ENCODE results near the gene TEKT5. TPM values are rescaled to one million over a fixed set of nuclear protein-coding genes. Genes with fewer than 3 reads are reported as not detected.

TEKT5 gene
- total RNA-seq, 1 experiment from 2014 or later = 1.4 TPM

DNA sequence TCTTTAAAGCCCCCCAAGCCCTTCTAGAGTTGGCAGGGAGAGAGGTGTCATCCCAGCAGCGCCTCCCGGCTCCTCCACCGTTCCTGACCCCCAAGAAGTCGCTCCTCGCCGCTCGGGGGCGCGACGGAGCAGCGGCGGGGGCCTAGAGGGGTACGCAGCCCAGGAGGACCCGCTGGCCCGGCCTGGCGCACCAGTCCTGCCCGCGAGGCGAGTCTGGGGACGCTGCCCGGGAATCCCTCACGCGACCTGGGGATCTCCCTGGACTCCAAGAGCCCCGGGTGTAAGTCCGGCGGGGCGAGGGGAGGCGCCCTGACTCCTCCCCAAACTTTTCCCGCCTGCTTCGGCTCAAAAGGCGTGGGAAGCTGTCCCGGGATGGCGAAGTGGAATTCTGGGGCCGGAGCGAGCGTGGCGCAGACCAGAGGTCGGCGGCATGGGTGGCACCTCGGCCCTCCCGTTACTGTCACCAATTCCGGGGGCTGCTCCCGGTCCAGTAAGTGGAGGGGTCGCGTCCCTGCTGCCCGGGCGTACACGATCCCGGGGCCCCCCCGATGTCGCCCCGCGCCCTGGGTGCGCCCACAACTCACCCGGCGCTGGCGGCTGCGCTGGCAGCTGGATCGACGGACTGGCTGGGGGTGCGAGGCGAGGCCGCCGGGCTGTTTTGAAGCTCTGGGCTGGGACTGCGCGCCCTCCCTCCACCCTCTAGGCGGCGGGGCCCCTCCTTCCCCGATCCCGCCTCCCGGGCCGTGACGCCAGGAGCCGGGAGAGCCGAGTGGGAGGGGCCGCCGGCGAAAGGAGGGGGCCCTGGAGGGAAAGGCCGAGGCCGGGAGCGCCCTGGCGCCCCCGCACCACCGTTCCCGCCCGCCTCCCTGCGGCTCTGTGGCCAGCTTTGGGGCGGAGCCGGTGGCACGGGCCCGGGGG, 114.5 kb downstream of the TEKT5 start, which contains the start of gene EMP2:
EMP2 (minus strand) TSS at position 634 of the 918 bp plus-strand sequence. CDS start 32,981 bp downstream, outside the sequence.
- DNase-seq (ENCODE audit: low read depth) = peak; percentile 79

DNA sequence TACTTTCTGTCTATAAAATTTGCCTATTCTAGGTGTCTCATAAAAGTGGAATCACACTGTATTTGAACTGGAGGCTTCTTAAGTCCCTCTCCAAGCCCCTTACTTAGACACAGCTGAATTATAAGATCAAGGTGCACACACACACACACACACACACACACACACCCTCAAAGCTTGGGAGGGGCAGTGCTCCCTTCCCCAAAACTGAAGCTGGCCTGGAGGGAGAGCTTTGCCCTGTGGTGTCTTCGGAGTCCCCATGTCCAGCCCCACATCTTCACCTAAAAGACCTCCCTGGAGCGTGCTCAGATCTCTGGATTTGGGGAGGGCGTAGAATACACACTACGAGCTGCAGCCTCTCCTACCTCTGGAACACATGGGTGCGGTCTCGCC, 115.2 kb downstream of the TEKT5 start:
- DNase-seq (ENCODE audit: low read depth) = no peak

DNA sequence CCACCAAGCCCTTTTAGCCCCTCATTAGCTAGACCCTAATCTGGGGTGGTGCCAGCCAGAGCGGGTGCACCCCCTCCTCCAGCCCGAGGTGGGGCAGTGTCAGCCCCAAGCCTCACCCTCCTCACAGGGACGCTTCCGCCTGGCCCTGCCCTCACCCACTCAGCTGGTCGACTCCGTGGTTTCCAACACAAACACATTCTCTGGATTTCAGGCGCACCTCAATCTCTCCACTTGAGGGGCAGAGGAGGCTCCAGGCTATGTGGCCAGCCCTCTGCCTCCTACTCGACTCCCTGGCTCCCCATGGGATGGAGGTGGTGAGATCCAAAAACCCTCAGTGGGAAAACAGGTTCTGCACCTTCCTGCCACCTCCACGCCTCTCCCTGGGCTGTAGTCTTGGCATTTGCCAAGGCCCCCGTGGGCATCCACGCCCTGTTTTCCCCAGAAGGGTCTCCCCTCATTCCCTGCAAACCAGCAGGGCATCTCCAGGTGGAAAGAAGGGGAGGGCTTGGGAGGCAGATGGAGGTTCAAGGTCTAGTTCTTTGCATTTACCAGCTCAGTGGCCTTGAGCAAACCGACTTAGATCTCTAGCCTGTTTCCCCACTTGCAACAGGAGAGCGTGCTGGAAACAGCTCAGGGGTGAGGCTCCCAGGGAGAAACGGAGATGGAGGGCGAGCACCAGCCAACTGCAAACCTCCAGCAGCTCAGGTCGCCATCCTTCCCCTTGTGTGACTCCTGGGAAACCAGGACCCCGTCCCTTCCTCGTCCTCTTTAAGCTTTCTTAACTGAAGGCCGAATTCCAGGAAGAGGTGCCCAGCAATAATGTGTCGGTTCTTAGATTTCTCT, 116.0 kb downstream of the TEKT5 start:
- DNase-seq (ENCODE audit: low read depth) = peak; percentile 43

Other genes starting within 250 kb of the TEKT5 start
- gene EMP2, start 114.3 kb downstream of the TEKT5 start, total RNA-seq (2014; rRNA removed; shearing (Covaris generic)) = 28.0 and 55.4 TPM in 2 replicates
- 32.7 and 45.7 TPM in 2 replicates for gene NUBP1, start 48.9 kb upstream of the TEKT5 start, total RNA-seq (2014; rRNA removed; shearing (Covaris generic))
- 0.10 TPM in 1 of 2 replicates, not detected in the other for gene TVP23A, start 123.9 kb upstream of the TEKT5 start, total RNA-seq (2014; rRNA removed; shearing (Covaris generic))
- gene CIITA, start 182.3 kb upstream of the TEKT5 start, total RNA-seq (2014; rRNA removed; shearing (Covaris generic)) = 0.71 and 1.0 TPM in 2 replicates
- gene DEXI, start 247.5 kb upstream of the TEKT5 start, total RNA-seq (2014; rRNA removed; shearing (Covaris generic)) = 53.0 and 60.7 TPM in 2 replicates
- 8.1 and 15.6 TPM in 2 replicates for gene CLEC16A, start 249.6 kb upstream of the TEKT5 start, total RNA-seq (2014; rRNA removed; shearing (Covaris generic))